B cell (primary cell): ENCODE measurements around the gene ANKRD10. TPM values are rescaled to one million over a fixed set of nuclear protein-coding genes. Genes with fewer than 3 reads are reported as not detected.
A peak's percentile ranks its signal among the peaks of the same experiment; 100 is the strongest.

ENCODE experiments used
- ATAC-seq: fragments of 200-7000 bp; cut with Tn5 transposase; one replicate; pipeline ENCODE4 v1.10.0; 2021; ENCODE audit warnings: low read depth, mild to moderate bottlenecking, moderate number of reproducible peaks, moderate library complexity
- CTCF ChIA-PET: fragments of 350-600 bp; sonication (Branson Sonifier 250); formaldehyde crosslinking; loops from one replicate; lab custom pipeline; 2021; ENCODE audit warnings: antibody characterized with exemption, inconsistent platforms; lab: Charles Lee
- POLR2A ChIA-PET: fragments of 350-600 bp; sonication (Branson Sonifier 250); formaldehyde crosslinking; loops from one replicate; lab custom pipeline; 2021; ENCODE audit warnings: antibody characterized with exemption; lab: Charles Lee
- DNase-seq: peaks from one replicate; pipeline ENCODE4 v3.0.0; 2013
- H2AFZ ChIP-seq: 2 replicates; pipeline ENCODE4 v1.6.1; 2012; ENCODE audit warnings: mild to moderate bottlenecking, low read depth, low read length; ENCODE audit not compliant: insufficient read depth, poor library complexity, severe bottlenecking
- H3K27ac ChIP-seq, 2 donors: 1 replicate in 1 of 2; 2 replicates in 1 of 2; pipeline ENCODE4 v1.5.1; 2012 to 2013; ENCODE audit warnings: low read length in 2 of 2, mild to moderate bottlenecking in 2 of 2, moderate library complexity in 1 of 2
- H3K27me3 ChIP-seq, 4 experiments: fragments of 200-600 bp in 1 of 4; sonication (generic) in 1 of 4; replicated peaks in 1 of 4; 1 replicate in 2 of 4; 2 replicates in 2 of 4; pipeline versions ENCODE4 v1.6.1 to v1.7.0; 2013 to 2016; ENCODE audit warnings: low read length in 3 of 4, mild to moderate bottlenecking in 2 of 4, mixed read lengths in 1 of 4, moderate library complexity in 1 of 4; ENCODE audit not compliant: insufficient read depth in 4 of 4, control insufficient read depth in 3 of 4; ENCODE audit errors: control extremely low read depth in 1 of 4
- H3K36me3 ChIP-seq, 2 experiments: replicated peaks in 1 of 2; 1 replicate in 1 of 2; 2 replicates in 1 of 2; pipeline versions ENCODE4 v1.6.1 to v1.7.1; 2013; ENCODE audit warnings: low read length in 1 of 2; ENCODE audit not compliant: insufficient read depth in 2 of 2, control insufficient read depth in 1 of 2; ENCODE audit errors: control extremely low read depth in 1 of 2, extremely low read depth in 1 of 2
- H3K4me1 ChIP-seq, 2 donors: fragments of 200-600 bp in 1 of 2; sonication (generic) in 1 of 2; 1 replicate in 1 of 2; 2 replicates in 1 of 2; pipeline versions ENCODE4 v1.5.1 to v1.6.1; 2013 to 2017; ENCODE audit warnings: low read length in 2 of 2; ENCODE audit not compliant: control insufficient read depth in 2 of 2, insufficient read depth in 2 of 2
- H3K4me2 ChIP-seq: replicated peaks from 2 replicates; pipeline ENCODE3; 2012; ENCODE audit warnings: mild to moderate bottlenecking, low read depth, low read length; ENCODE audit not compliant: poor library complexity, severe bottlenecking
- H3K4me3 ChIP-seq, 5 experiments: fragments of 200-600 bp in 1 of 5; sonication (generic) in 1 of 5; 1 replicate in 3 of 5; 2 replicates in 2 of 5; pipeline versions ENCODE4 v1.5.1 to v1.7.0; 2011 to 2016; ENCODE audit warnings: low read length in 4 of 5, mild to moderate bottlenecking in 4 of 5, low read depth in 2 of 5, control low read depth in 1 of 5, moderate library complexity in 1 of 5; ENCODE audit not compliant: insufficient read depth in 1 of 5; ENCODE audit errors: control extremely low read depth in 1 of 5, extremely low read depth in 1 of 5
- H3K79me2 ChIP-seq: fragments of 200-600 bp; sonication (generic); one replicate; pipeline ENCODE4 v1.6.0; 2016; ENCODE audit warnings: low read length; ENCODE audit not compliant: control insufficient read depth, insufficient read depth
- H3K9ac ChIP-seq: fragments of 200-600 bp; sonication (generic); 2 replicates; pipeline ENCODE4 v1.6.1; 2017; ENCODE audit warnings: mild to moderate bottlenecking, low read length, moderate library complexity
- H3K9me3 ChIP-seq, 3 donors: one replicate each; pipeline versions ENCODE4 v1.6.1 to v1.7.1; 2013; ENCODE audit warnings: low read length in 2 of 3; ENCODE audit not compliant: control insufficient read depth in 2 of 3, insufficient read depth in 1 of 3; ENCODE audit errors: control extremely low read depth in 1 of 3
- H4K20me1 ChIP-seq: 2 replicates; pipeline ENCODE4 v1.6.0; 2012; ENCODE audit warnings: mild to moderate bottlenecking, low read length; ENCODE audit not compliant: insufficient read depth, control insufficient read depth, poor library complexity, severe bottlenecking
- H3K27ac Mint-ChIP-seq: one replicate; pipeline ENCODE4 v1.8.0; 2021; ENCODE audit warnings: mixed read lengths
- H3K27me3 Mint-ChIP-seq: one replicate; pipeline ENCODE4 v1.8.0; 2021; ENCODE audit warnings: mixed read lengths
- H3K4me1 Mint-ChIP-seq: one replicate; pipeline ENCODE4 v1.8.0; 2021; ENCODE audit warnings: mixed read lengths
- H3K4me3 Mint-ChIP-seq: one replicate; pipeline ENCODE4 v1.8.0; 2021; ENCODE audit warnings: mixed read lengths
- H3K9me3 Mint-ChIP-seq: one replicate; pipeline ENCODE4 v1.8.0; 2022; ENCODE audit warnings: mixed read lengths; ENCODE audit not compliant: insufficient read depth
- EZH2 ChIP-seq: IDR thresholded peaks from 2 replicates; pipeline ENCODE4 v1.6.1; 2012; ENCODE audit warnings: borderline replicate concordance, low read depth, mild to moderate bottlenecking, moderate library complexity, low read length; ENCODE audit not compliant: insufficient read depth, poor library complexity, severe bottlenecking
- WGBS: methylation state at CpG from one replicate; pipeline ENCODE4 v1.1.5; 2013; ENCODE audit warnings: missing lambda C conversion rate; ENCODE audit not compliant: insufficient coverage; 5-methylcytosine and 5-hydroxymethylcytosine counted together
- intact Hi-C: fragments of 100-400 bp; cut with micrococcal nuclease; formaldehyde crosslinking; loops from one replicate; pipeline ENCODE4 v1.10.0; 2022
- polyA minus RNA-seq: library from RNA; depleted of rRNA, polyadenylated mRNA; stranded (reverse); fragments of >200 nt; gene quantifications from 2 replicates; pipeline ENCODE4 v1.2.3, GENCODE V29; 2012
- polyA plus RNA-seq: library from polyadenylated mRNA; depleted of rRNA; stranded (reverse); fragments of >200 nt; gene quantifications from 2 replicates; pipeline ENCODE4 v1.2.3, GENCODE V29; 2012
- total RNA-seq, 2 donors: library from RNA; stranded (reverse); fragments of 120-200 nt in 1 of 2; gene quantifications; 1 replicate in 1 of 2; 2 replicates in 1 of 2; pipeline versions ENCODE4 v1.2.3 to v1.2.4, GENCODE V29; 2013 to 2022
- TF ChIP-seq, protein P1 (sequence below): fragments of 200-600 bp; IDR thresholded peaks from one replicate; pipeline ENCODE4 v1.8.0; 2022; ENCODE audit warnings: antibody characterized with exemption, mild to moderate bottlenecking

ANKRD10 gene
- total RNA-seq (256 and 288 TPM in 2 replicates), polyA plus RNA-seq (142 and 196 TPM in 2 replicates), polyA minus RNA-seq (296 and 401 TPM in 2 replicates)
- total RNA-seq (2013): 246 TPM

DNA sequence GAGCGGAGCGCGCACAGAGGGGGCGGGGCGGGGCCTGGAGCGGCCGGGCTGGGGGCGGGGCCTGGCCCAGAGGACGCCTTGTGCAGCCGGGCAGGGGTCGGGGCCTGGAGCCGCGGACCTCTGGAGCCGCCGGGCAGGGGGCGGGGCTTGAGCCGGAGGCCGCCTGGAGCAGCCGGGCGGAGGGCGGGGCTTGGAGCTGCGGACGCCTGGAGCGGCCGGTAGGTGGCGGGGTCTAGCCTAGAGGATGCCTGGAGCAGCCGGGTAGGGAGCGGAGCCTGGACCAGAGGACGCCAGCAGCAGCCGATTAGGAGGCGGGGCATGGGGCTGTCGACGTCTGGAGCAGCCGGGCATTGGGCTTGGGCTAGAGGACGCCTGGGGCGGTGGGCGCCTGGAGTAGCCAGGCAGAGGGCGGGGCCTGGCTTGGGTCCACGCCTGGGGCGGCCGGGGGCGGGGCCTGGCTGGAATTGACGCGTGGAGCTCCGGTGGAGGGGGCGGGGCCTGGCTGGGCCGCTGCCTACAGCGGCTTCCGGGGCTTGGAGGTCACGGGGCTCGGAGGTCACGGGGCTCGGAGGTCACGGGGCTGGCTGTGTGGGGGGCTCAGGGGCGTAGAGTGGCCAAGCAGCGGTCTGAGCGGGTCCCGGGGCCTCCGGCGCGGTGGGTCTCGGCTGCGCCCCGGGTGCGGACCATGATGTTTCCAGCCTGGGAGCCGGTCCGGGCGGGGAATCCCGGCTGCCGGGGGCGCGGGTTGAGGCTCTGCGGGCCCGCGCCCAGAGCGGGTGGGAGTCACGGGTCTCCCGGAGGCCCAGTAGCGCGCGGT is at the start of gene ANKRD10:
TSS of gene ANKRD10 (minus strand) at position 13 of the 817 bp plus-strand sequence. CDS start 135 bp downstream, outside the sequence.
- DNase-seq (peak; percentile 98), ATAC-seq (peak; percentile 81)
- Histone ChIP-seq H3K79me2 (peaks cover 36% of the 10 kb centered on the region), H3K27ac (peak within 1 kb of the TSS; percentile 88 to 97), H3K36me3 (peaks cover 0 to 5% of the 10 kb centered on the region in 2 experiments), H3K9me3 (no peaks in the 10 kb centered on the region), H3K4me1 (peaks cover 28 to 38% of the 10 kb centered on the region in 2 donors), H3K4me2 (peak within 1 kb of the TSS; percentile 79), H3K27me3 (no peaks in the 10 kb centered on the region), H3K9ac (peak within 1 kb of the TSS; percentile 96), H2AFZ (peak within 1 kb of the TSS; percentile 89), H3K4me3 (peak within 1 kb of the TSS; percentile 74 to 96 (median 95)), H4K20me1 (peaks cover 35% of the 10 kb centered on the region)
- Mint-ChIP-seq H3K4me3 (peak within 1 kb of the TSS; percentile 84), H3K9me3 (no peaks in the 10 kb centered on the region), H3K27ac (peak within 1 kb of the TSS; percentile 98), H3K27me3 (no peaks in the 10 kb centered on the region), H3K4me1 (peaks cover 44% of the 10 kb centered on the region)
- ChIA-PET POLR2A (interaction anchor here (1.0 to 2.4 kb wide), 5 partner anchors 11 to 269 kb away, joined by 3 to 14 read pairs (median 10); no protein-coding TSS in a partner anchor), CTCF (interaction anchor here (0.6 to 2.9 kb wide), 17 partner anchors 9 to 459 kb away, joined by 3 to 23 read pairs (median 4); no protein-coding TSS in a partner anchor)
- intact Hi-C loops: loop anchor here (1.0 to 10.0 kb wide), 9 partner anchors 200 to 1128 kb away; partner anchors contain the start of gene IRS2
- TF ChIP-seq EZH2: no peak
- TF ChIP-seq, protein P1, sequence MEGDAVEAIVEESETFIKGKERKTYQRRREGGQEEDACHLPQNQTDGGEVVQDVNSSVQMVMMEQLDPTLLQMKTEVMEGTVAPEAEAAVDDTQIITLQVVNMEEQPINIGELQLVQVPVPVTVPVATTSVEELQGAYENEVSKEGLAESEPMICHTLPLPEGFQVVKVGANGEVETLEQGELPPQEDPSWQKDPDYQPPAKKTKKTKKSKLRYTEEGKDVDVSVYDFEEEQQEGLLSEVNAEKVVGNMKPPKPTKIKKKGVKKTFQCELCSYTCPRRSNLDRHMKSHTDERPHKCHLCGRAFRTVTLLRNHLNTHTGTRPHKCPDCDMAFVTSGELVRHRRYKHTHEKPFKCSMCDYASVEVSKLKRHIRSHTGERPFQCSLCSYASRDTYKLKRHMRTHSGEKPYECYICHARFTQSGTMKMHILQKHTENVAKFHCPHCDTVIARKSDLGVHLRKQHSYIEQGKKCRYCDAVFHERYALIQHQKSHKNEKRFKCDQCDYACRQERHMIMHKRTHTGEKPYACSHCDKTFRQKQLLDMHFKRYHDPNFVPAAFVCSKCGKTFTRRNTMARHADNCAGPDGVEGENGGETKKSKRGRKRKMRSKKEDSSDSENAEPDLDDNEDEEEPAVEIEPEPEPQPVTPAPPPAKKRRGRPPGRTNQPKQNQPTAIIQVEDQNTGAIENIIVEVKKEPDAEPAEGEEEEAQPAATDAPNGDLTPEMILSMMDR: peak; percentile 77
- under 1% methylated on average over 81 of the region's 81 CpGs for WGBS
